HEK293T (cell line): Measurements from ENCODE around the gene PRKRIP1.

ENCODE experiments used
- BHLHE40 ChIP-seq: fragments of 450-650 bp; IDR thresholded peaks from 2 replicates; pipeline ENCODE4 v1.6.1; 2016; ENCODE audit warnings: mild to moderate bottlenecking, moderate library complexity, borderline replicate concordance
- CTBP1 ChIP-seq: fragments of 450-650 bp; IDR thresholded peaks from 2 replicates; pipeline ENCODE4 v1.6.1; 2016; ENCODE audit warnings: borderline replicate concordance
- ELF4 ChIP-seq: fragments of 450-650 bp; IDR thresholded peaks from 2 replicates; pipeline ENCODE4 v1.6.1; 2017; ENCODE audit warnings: antibody characterized with exemption
- FOXA1 ChIP-seq: fragments of 450-650 bp; IDR thresholded peaks from 2 replicates; pipeline ENCODE4 v1.6.1; 2016; ENCODE audit warnings: mild to moderate bottlenecking
- FOXK2 ChIP-seq: fragments of 450-650 bp; IDR thresholded peaks from 2 replicates; pipeline ENCODE4 v1.6.1; 2016; ENCODE audit warnings: mild to moderate bottlenecking
- FOXM1 ChIP-seq: fragments of 450-650 bp; IDR thresholded peaks from 2 replicates; pipeline ENCODE4 v1.6.1; 2017; ENCODE audit warnings: mild to moderate bottlenecking, borderline replicate concordance
- L3MBTL2 ChIP-seq: fragments of 450-650 bp; conservative IDR thresholded peaks from 2 replicates; pipeline ENCODE4 v1.6.1; 2016; ENCODE audit warnings: mild to moderate bottlenecking
- NFRKB ChIP-seq: fragments of 450-650 bp; IDR thresholded peaks from 2 replicates; pipeline ENCODE4 v1.6.1; 2016; ENCODE audit warnings: mild to moderate bottlenecking, moderate library complexity
- PKNOX1 ChIP-seq: fragments of 450-650 bp; IDR thresholded peaks from 2 replicates; pipeline ENCODE4 v1.6.1; 2016
- SP1 ChIP-seq: fragments of 450-650 bp; IDR thresholded peaks from 2 replicates; pipeline ENCODE4 v1.6.1; 2017
- SUZ12 ChIP-seq: fragments of 450-650 bp; IDR thresholded peaks from 2 replicates; pipeline ENCODE4 v1.6.1; 2016; ENCODE audit warnings: mild to moderate bottlenecking
- TARDBP ChIP-seq: fragments of 450-650 bp; IDR thresholded peaks from 2 replicates; pipeline ENCODE4 v1.6.1; 2016
- ZNF384 ChIP-seq: fragments of 450-650 bp; IDR thresholded peaks from 2 replicates; pipeline ENCODE4 v1.6.1; 2016

GRCh38 chr7:102418592-102418991 is 22.4 kb downstream of the PRKRIP1 start:
- TF ChIP-seq PKNOX1 (no peak), SUZ12 (no peak), FOXM1 (no peak), BHLHE40 (no peak), L3MBTL2 (no peak), ELF4 (no peak), SP1 (no peak), TARDBP (no peak), ZNF384 (no peak), NFRKB (no peak), FOXK2 (no peak), FOXA1 (no peak), CTBP1 (no peak)
